K562 (cell line): Measurements from ENCODE around the gene PTPN13. TPM values are rescaled to one million over a fixed set of nuclear protein-coding genes. Genes with fewer than 3 reads are reported as not detected.

Experiments used
- ATAC-seq: fragments of 200-7000 bp; cut with Tn5 transposase; 3 replicates; pipeline ENCODE4 v1.9.1; 2020; ENCODE audit warnings: moderate library complexity
- BruUV-seq: library from RNA; stranded (reverse); fragments of 400-500 nt; replicated peaks from 2 replicates; lab custom pipeline; 2021; lab: Mats Ljungman, UMichigan
- CTCF ChIA-PET: fragments of 300-600 bp; formaldehyde crosslinking; extraction: SDS; loops from one replicate; lab custom pipeline; 2021; ENCODE audit warnings: low intra/inter-chr PET ratio; lab: Yijun Ruan, JAX
- POLR2A ChIA-PET: fragments of 300-600, 350-650 bp; sonication (Branson Sonifier 250); formaldehyde crosslinking; extraction: SDS; loops from one replicate; lab custom pipeline; 2021; ENCODE audit warnings: antibody characterized with exemption, inconsistent platforms; lab: Yijun Ruan, JAX
- DNase-seq, 4 experiments: peaks; one replicate each; pipeline versions ENCODE4 v3.0.0 to v3.0.0-alpha.2; 2011 to 2018; ENCODE audit warnings: low spot score in 3 of 4, mixed read lengths in 3 of 4; ENCODE audit errors: extremely low read depth in 1 of 4
- FAIRE-seq: peaks from 2 replicates; lab custom pipeline; 2011; peaks lifted over from hg19 to GRCh38; lab: Jason Lieb, UNC
- H2AFZ ChIP-seq: 2 replicates; pipeline ENCODE4 v1.6.0; 2011; ENCODE audit warnings: low read depth, low read length, control low read depth, inconsistent platforms
- H3K27ac ChIP-seq: fragments of 200-600 bp; 3 replicates; pipeline ENCODE4 v1.8.0; 2011; ENCODE audit warnings: low read depth, mild to moderate bottlenecking, control low read depth, inconsistent platforms, low read length, moderate library complexity, mixed read lengths; ENCODE audit errors: extremely low read depth
- H3K27me3 ChIP-seq, 2 experiments: fragments of 300-600 bp in 1 of 2; 2 replicates in 1 of 2; 3 replicates in 1 of 2; pipeline versions ENCODE4 v1.6.0 to v1.8.0; 2011; ENCODE audit warnings: inconsistent platforms in 2 of 2, low read length in 2 of 2, mild to moderate bottlenecking in 1 of 2, mixed read lengths in 1 of 2, moderate library complexity in 1 of 2; ENCODE audit not compliant: control insufficient read depth in 2 of 2, insufficient read depth in 2 of 2
- H3K36me3 ChIP-seq: fragments of 300-600 bp; 3 replicates; pipeline ENCODE4 v1.8.0; 2011; ENCODE audit warnings: mild to moderate bottlenecking, low read length, inconsistent platforms; ENCODE audit not compliant: control insufficient read depth, insufficient read depth
- H3K4me1 ChIP-seq, 2 experiments: fragments of 200-600 bp in 1 of 2; replicated peaks in 1 of 2; 2 replicates in 1 of 2; 3 replicates in 1 of 2; pipeline versions ENCODE4 v1.5.1 to v1.8.0; 2011; ENCODE audit warnings: inconsistent platforms in 2 of 2, low read length in 2 of 2, mild to moderate bottlenecking in 1 of 2, mixed read lengths in 1 of 2, moderate library complexity in 1 of 2; ENCODE audit not compliant: control insufficient read depth in 2 of 2, insufficient read depth in 2 of 2
- H3K4me2 ChIP-seq: 2 replicates; pipeline ENCODE4 v1.6.1; 2011; ENCODE audit warnings: low read length, control low read depth, inconsistent platforms, mixed read lengths; ENCODE audit not compliant: insufficient read depth
- H3K4me3 ChIP-seq: fragments of 200-600 bp; sonication (generic), shearing (Covaris generic); 2 replicates; pipeline ENCODE4 v1.5.1; 2016; ENCODE audit warnings: control low read depth, inconsistent platforms
- H3K79me2 ChIP-seq: fragments of 200-600 bp; 3 replicates; pipeline ENCODE4 v1.8.0; 2011; ENCODE audit warnings: low read length, inconsistent platforms; ENCODE audit not compliant: control insufficient read depth, insufficient read depth
- H3K9ac ChIP-seq, 2 experiments: 2 replicates each; pipeline versions ENCODE4 v1.6.0 to v1.6.1; 2011; ENCODE audit warnings: low read depth in 2 of 2, low read length in 2 of 2, control low read depth in 1 of 2, inconsistent platforms in 1 of 2, mild to moderate bottlenecking in 1 of 2, mixed read lengths in 1 of 2; ENCODE audit not compliant: insufficient read depth in 1 of 2
- H3K9me1 ChIP-seq: one replicate; pipeline ENCODE4 v1.6.0; 2011; ENCODE audit warnings: inconsistent platforms, mild to moderate bottlenecking, low read length, moderate library complexity; ENCODE audit not compliant: control insufficient read depth, insufficient read depth
- H3K9me3 ChIP-seq: replicated peaks from 2 replicates; pipeline ENCODE4 v1.5.1; 2011; ENCODE audit warnings: low read depth, low read length, inconsistent platforms; ENCODE audit not compliant: control insufficient read depth, insufficient read depth
- H4K20me1 ChIP-seq: replicated peaks from 2 replicates; pipeline ENCODE4 v1.6.1; 2011; ENCODE audit warnings: low read length, inconsistent platforms, mixed read lengths; ENCODE audit not compliant: control insufficient read depth, insufficient read depth
- E2F4 ChIP-seq: sonication (generic); formaldehyde crosslinking; IDR thresholded peaks from 2 replicates; pipeline ENCODE4 v1.8.0; 2022; ENCODE audit warnings: mild to moderate bottlenecking, low read depth, missing genetic modification reagents
- NFE2L1 ChIP-seq: fragments of 450-650 bp; IDR thresholded peaks from 2 replicates; pipeline ENCODE4 v1.6.1; 2016; ENCODE audit warnings: missing genetic modification characterization, low read depth, mild to moderate bottlenecking, missing compliant biosample characterization, moderate library complexity, borderline replicate concordance
- NKRF ChIP-seq: fragments of 450-650 bp; IDR thresholded peaks from 2 replicates; pipeline ENCODE4 v1.6.1; 2016; ENCODE audit warnings: borderline replicate concordance
- WGBS: fragments of 100-300 bp; shearing (Covaris generic); methylation state at CpG from one replicate; pipeline ENCODE4 v1.1.6; 2016; ENCODE audit warnings: low coverage, mixed read lengths; ENCODE audit not compliant: insufficient coverage; ENCODE audit errors: missing lambda C conversion rate; 5-methylcytosine and 5-hydroxymethylcytosine counted together
- in situ Hi-C: fragments of 300-500 bp; cut with MboI; formaldehyde crosslinking; loops from 4 replicates; pipeline ENCODE4 v1.15.0; 2018; ENCODE audit warnings: inconsistent platforms, mixed read lengths
- intact Hi-C: fragments of 100-400 bp; cut with micrococcal nuclease; formaldehyde crosslinking; loops from 2 replicates; pipeline ENCODE4 v1.14.2; 2022
- polyA plus RNA-seq, 8 experiments: library from polyadenylated mRNA; depleted of rRNA in 4 of 8; stranded (reverse) in 5 of 8; unstranded in 3 of 8; fragments of >200 nt; fragmentation: Nextera tagmentation in 2 of 8; fragmentation: Illumina TruSeq in 1 of 8; extraction: Ambion mirVana in 2 of 8; extraction: Trizol in 1 of 8; gene quantifications; 2 replicates each; pipeline versions ENCODE4 v1.2.1 to v1.2.3, GENCODE V29; 2011 to 2014; ENCODE audit warnings: inconsistent platforms in 1 of 8, missing spikeins in 1 of 8
- total RNA-seq, 7 experiments: library from RNA; depleted of rRNA in 6 of 7; stranded (reverse); fragments of >200 nt in 6 of 7; fragmentation: Illumina TruSeq in 2 of 7; extraction: Trizol in 2 of 7; gene quantifications; 2 replicates each; pipeline versions ENCODE4 v1.2.1 to v1.2.3, GENCODE V29; 2011 to 2021; ENCODE audit warnings: low replicate concordance in 1 of 7
- TF ChIP-seq, protein P1 (sequence below): sonication (generic); formaldehyde crosslinking; IDR thresholded peaks from 2 replicates; pipeline ENCODE4 v1.8.1; 2023; ENCODE audit warnings: mild to moderate bottlenecking, missing genetic modification reagents
- TF ChIP-seq, protein P2 (sequence below): IDR thresholded peaks from 3 replicates; pipeline ENCODE4 v1.6.1; 2011; ENCODE audit warnings: borderline replicate concordance, mild to moderate bottlenecking; ENCODE audit not compliant: insufficient read length, insufficient read depth

Gene PTPN13
- total and polyA plus RNA-seq, 9 of the 15 experiments (the other 6 are each of a cell fraction or from before 2014, with no cell fraction given) = 0.33 TPM; not detected in 8

- no peak overlapping the region for H3K27ac ChIP-seq
- BruUV-seq = no TSS peak
- H3K9me1 ChIP-seq = no peaks in the 10 kb centered on the region
- H4K20me1 ChIP-seq = no peaks in the 10 kb centered on the region
- H3K4me2 ChIP-seq = no peak overlapping the region
- H3K9me3 ChIP-seq = no peaks in the 10 kb centered on the region
- DNase-seq (no peak), ATAC-seq (no peak), FAIRE-seq (no peak)
- CTCF ChIA-PET = no interaction called here
- no peaks in the 10 kb centered on the region for H3K4me1 ChIP-seq
- no peaks in the 10 kb centered on the region for H3K36me3 ChIP-seq
- no peak overlapping the region for H3K9ac ChIP-seq
- H3K4me3 ChIP-seq = no peak overlapping the region
- in situ Hi-C loops (no loop called here), intact Hi-C loops (loop anchor here (5.0 kb wide), 1 partner anchor 322 kb away; no protein-coding TSS in a partner anchor)
- POLR2A ChIA-PET = no interaction called here
- H3K27me3 ChIP-seq = no peaks in the 10 kb centered on the region
- WGBS = 3% methylated on average over 7 of the region's 7 CpGs
- no peak for TF ChIP-seq E2F4 (CRISPR knock-in tag)
- TF ChIP-seq NFE2L1 (tag) = no peak
- no peak for TF ChIP-seq NKRF
- TF ChIP-seq, protein P1, sequence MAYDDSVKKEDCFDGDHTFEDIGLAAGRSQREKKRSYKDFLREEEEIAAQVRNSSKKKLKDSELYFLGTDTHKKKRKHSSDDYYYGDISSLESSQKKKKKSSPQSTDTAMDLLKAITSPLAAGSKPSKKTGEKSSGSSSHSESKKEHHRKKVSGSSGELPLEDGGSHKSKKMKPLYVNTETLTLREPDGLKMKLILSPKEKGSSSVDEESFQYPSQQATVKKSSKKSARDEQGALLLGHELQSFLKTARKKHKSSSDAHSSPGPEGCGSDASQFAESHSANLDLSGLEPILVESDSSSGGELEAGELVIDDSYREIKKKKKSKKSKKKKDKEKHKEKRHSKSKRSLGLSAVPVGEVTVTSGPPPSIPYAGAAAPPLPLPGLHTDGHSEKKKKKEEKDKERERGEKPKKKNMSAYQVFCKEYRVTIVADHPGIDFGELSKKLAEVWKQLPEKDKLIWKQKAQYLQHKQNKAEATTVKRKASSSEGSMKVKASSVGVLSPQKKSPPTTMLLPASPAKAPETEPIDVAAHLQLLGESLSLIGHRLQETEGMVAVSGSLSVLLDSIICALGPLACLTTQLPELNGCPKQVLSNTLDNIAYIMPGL (CRISPR knock-in tag) = no peak
- TF ChIP-seq, protein P2, sequence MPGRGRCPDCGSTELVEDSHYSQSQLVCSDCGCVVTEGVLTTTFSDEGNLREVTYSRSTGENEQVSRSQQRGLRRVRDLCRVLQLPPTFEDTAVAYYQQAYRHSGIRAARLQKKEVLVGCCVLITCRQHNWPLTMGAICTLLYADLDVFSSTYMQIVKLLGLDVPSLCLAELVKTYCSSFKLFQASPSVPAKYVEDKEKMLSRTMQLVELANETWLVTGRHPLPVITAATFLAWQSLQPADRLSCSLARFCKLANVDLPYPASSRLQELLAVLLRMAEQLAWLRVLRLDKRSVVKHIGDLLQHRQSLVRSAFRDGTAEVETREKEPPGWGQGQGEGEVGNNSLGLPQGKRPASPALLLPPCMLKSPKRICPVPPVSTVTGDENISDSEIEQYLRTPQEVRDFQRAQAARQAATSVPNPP = no peak
- no peak overlapping the region for H2AFZ ChIP-seq
- H3K79me2 ChIP-seq = no peaks in the 10 kb centered on the region
Measured at GRCh38 chr4:86819561-86819960, 225.4 kb downstream of the PTPN13 start.
